ENCODE data around the gene HSH2D. TPM values are rescaled to one million over a fixed set of nuclear protein-coding genes. Genes with fewer than 3 reads are reported as not detected.

HSH2D gene
- total RNA-seq, 2 experiments from 2014 or later = 57.6 to 79.0 TPM

GRCh38 chr19:16121141-16121540, 22.3 kb upstream of the HSH2D start:
- Histone ChIP-seq H3K9me2 (ENCODE audit: insufficient read depth, low read length) (no peaks in the 10 kb centered on the region), H3K27ac (ENCODE audit: low read depth, low read length, poor library complexity, severe bottlenecking) (no peak overlapping the region), H2AFZ (ENCODE audit: low read length) (no peak overlapping the region), H3K79me2 (ENCODE audit: insufficient read depth, low read depth, low read length) (peaks cover 28% of the 10 kb centered on the region), H3K4me1 (ENCODE audit: insufficient read depth, low read length, poor library complexity, severe bottlenecking) (peaks cover 45% of the 10 kb centered on the region), H3K9me3 (ENCODE audit: low read length) (no peaks in the 10 kb centered on the region), H3K36me3 (ENCODE audit: insufficient read depth, low read length) (peaks cover 91% of the 10 kb centered on the region), H3K4me3 (ENCODE audit: low read depth, low read length, poor library complexity, severe bottlenecking) (no peak overlapping the region), H4K20me1 (ENCODE audit: insufficient read depth, low read length) (no peaks in the 10 kb centered on the region), H3K4me2 (ENCODE audit: low read length) (no peak overlapping the region)
- TF ChIP-seq CTCF (conservative IDR thresholded peaks at IDR 0.05; ENCODE audit: low read length) (no peak), EZH2phosphoT487 (IDR thresholded peaks at IDR 0.05; ENCODE audit: borderline replicate concordance, low read depth, low read length) (no peak)
- ChIA-PET CTCF (ENCODE audit: unreplicated experiment) (no interaction called here), POLR2A (interaction anchor here (1.3 kb wide), 1 partner anchor 59 kb away, joined by 3 read pairs; no protein-coding TSS in a partner anchor)
- no peak for DNase-seq (ENCODE audit: low spot score)
- intact Hi-C loops (cut with micrococcal nuclease; ENCODE audit: unreplicated experiment) = no loop called here
- BruUV-seq (replicated peaks) = no TSS peak

GRCh38 chr19:16121967-16122366, 21.5 kb upstream of the HSH2D start:
- TF ChIP-seq EZH2phosphoT487 (IDR thresholded peaks at IDR 0.05; ENCODE audit: borderline replicate concordance, low read depth, low read length) (no peak), CTCF (conservative IDR thresholded peaks at IDR 0.05; ENCODE audit: low read length) (no peak)

GRCh38 chr19:16124953-16125352, 18.5 kb upstream of the HSH2D start:
- Histone ChIP-seq H3K9me2 (ENCODE audit: insufficient read depth, low read length) (no peaks in the 10 kb centered on the region), H2AFZ (ENCODE audit: low read length) (no peak overlapping the region), H3K79me2 (ENCODE audit: insufficient read depth, low read depth, low read length) (peaks cover 3% of the 10 kb centered on the region; the same call in 1 of the 2 replicates), H3K4me2 (ENCODE audit: low read length) (no peak overlapping the region), H3K4me1 (ENCODE audit: insufficient read depth, low read length, poor library complexity, severe bottlenecking) (peaks cover 7% of the 10 kb centered on the region), H4K20me1 (ENCODE audit: insufficient read depth, low read length) (no peaks in the 10 kb centered on the region), H3K27ac (ENCODE audit: low read depth, low read length, poor library complexity, severe bottlenecking) (no peak overlapping the region), H3K9me3 (ENCODE audit: low read length) (no peaks in the 10 kb centered on the region), H3K36me3 (ENCODE audit: insufficient read depth, low read length) (peaks cover 99% of the 10 kb centered on the region), H3K4me3 (ENCODE audit: low read depth, low read length, poor library complexity, severe bottlenecking) (no peak overlapping the region)
- DNase-seq (ENCODE audit: low spot score) = no peak
- intact Hi-C loops (cut with micrococcal nuclease; ENCODE audit: unreplicated experiment) = no loop called here
- CTCF ChIA-PET (ENCODE audit: unreplicated experiment) = no interaction called here
- TF ChIP-seq CTCF (conservative IDR thresholded peaks at IDR 0.05; ENCODE audit: low read length) = no peak
- no peak for TF ChIP-seq EZH2phosphoT487 (IDR thresholded peaks at IDR 0.05; ENCODE audit: borderline replicate concordance, low read depth, low read length)
- no TSS peak for BruUV-seq (replicated peaks)
- POLR2A ChIA-PET = no interaction called here

More at GRCh38 chr19:16121967-16122366, 21.5 kb upstream of the HSH2D start:
- POLR2A ChIA-PET = interaction anchor here (0.6 kb wide), 1 partner anchor 12 kb away, joined by 3 read pairs; no protein-coding TSS in a partner anchor
- Histone ChIP-seq H3K9me2 (ENCODE audit: insufficient read depth, low read length) (no peaks in the 10 kb centered on the region), H3K36me3 (ENCODE audit: insufficient read depth, low read length) (peaks cover 91% of the 10 kb centered on the region), H3K4me2 (ENCODE audit: low read length) (no peak overlapping the region), H3K79me2 (ENCODE audit: insufficient read depth, low read depth, low read length) (peaks cover 20% of the 10 kb centered on the region), H3K9me3 (ENCODE audit: low read length) (no peaks in the 10 kb centered on the region), H2AFZ (ENCODE audit: low read length) (no peak overlapping the region), H3K4me3 (ENCODE audit: low read depth, low read length, poor library complexity, severe bottlenecking) (no peak overlapping the region), H3K4me1 (ENCODE audit: insufficient read depth, low read length, poor library complexity, severe bottlenecking) (peaks cover 37% of the 10 kb centered on the region), H3K27ac (ENCODE audit: low read depth, low read length, poor library complexity, severe bottlenecking) (no peak overlapping the region), H4K20me1 (ENCODE audit: insufficient read depth, low read length) (no peaks in the 10 kb centered on the region)
- intact Hi-C loops (cut with micrococcal nuclease; ENCODE audit: unreplicated experiment) = no loop called here
- BruUV-seq (replicated peaks) = no TSS peak
- DNase-seq (ENCODE audit: low spot score) = no peak
- CTCF ChIA-PET (ENCODE audit: unreplicated experiment) = no interaction called here

All from OCI-LY7 (cell line).